ENCODE results near the gene PTAR1.
"Not testable (repeated sequence)": the region's sequence is repeated elsewhere in the genome, so short reads cannot be mapped to it uniquely, and the experiment has no call there.

The PTAR1 gene

DNA sequence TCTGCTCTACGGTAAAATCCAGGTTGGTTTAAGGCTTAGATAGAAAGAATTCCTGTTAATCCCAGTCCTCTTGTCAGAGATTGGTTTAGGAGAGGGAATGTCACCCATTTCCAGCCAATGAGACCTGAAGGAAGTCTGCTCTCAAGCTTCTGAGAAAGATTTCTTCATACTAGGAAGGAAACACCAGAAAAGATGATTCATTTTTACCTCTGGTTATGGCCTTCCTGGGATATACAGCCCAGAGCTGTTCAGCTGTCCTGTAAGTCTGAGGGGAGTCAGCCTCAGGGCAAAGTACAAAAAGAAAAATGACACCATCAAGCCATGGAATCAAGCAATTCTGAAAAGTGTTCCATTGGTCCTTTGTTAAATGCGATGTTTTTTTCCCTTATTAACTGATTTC is 42.2 kb upstream of the PTAR1 start:
- Histone ChIP-seq H4K91ac (ENCODE audit: low read depth, low read length) (no peak overlapping the region), H2BK5ac (ENCODE audit: low read depth, low read length, poor library complexity) (no peak overlapping the region), H4K8ac (ENCODE audit: low read depth, low read length) (no peak overlapping the region), H3K4ac (ENCODE audit: low read depth, low read length) (no peak overlapping the region), H3K4me3 (ENCODE audit: low read depth, low read length) (no peak overlapping the region), H2AFZ (ENCODE audit: insufficient read depth, low read length, poor library complexity) (no peak overlapping the region), H3K79me1 (ENCODE audit: low read length) (no peaks in the 10 kb centered on the region), H3K9me3 (ENCODE audit: insufficient read depth, low read depth, low read length) (peaks cover 3% of the 10 kb centered on the region), H3K27ac (ENCODE audit: low read depth, low read length) (no peak overlapping the region), H3K9ac (ENCODE audit: low read length) (no peak overlapping the region), H3K27me3 (ENCODE audit: insufficient read depth, low read length) (no peaks in the 10 kb centered on the region), H3K4me1 (ENCODE audit: control insufficient read depth in 1 of 2, insufficient read depth in 2 of 2, low read length in 2 of 2) (no peaks in the 10 kb centered on the region), H3K36me3 (ENCODE audit: control insufficient read depth in 1 of 2, insufficient read depth in 2 of 2, low read length in 2 of 2) (no peaks in the 10 kb centered on the region), H2BK120ac (ENCODE audit: insufficient read depth, low read length, poor library complexity) (no peak overlapping the region), H2AK5ac (ENCODE audit: low read length) (no peak overlapping the region), H4K12ac (ENCODE audit: low read depth, low read length) (no peak overlapping the region), H3K4me2 (ENCODE audit: low read length) (no peak overlapping the region), H3K23ac (ENCODE audit: low read length) (no peak overlapping the region), H3K14ac (ENCODE audit: low read length) (no peak overlapping the region), H3K79me2 (ENCODE audit: control insufficient read depth, insufficient read depth, low read length, poor library complexity) (no peaks in the 10 kb centered on the region), H2BK12ac (ENCODE audit: low read length) (no peak overlapping the region), H3K18ac (ENCODE audit: low read length) (no peak overlapping the region)
- DNase-seq, result no peak
- no CpG with 5 or more reads among the region's 2 CpGs for WGBS (ENCODE audit: extremely low coverage, insufficient coverage, insufficient read length)

DNA sequence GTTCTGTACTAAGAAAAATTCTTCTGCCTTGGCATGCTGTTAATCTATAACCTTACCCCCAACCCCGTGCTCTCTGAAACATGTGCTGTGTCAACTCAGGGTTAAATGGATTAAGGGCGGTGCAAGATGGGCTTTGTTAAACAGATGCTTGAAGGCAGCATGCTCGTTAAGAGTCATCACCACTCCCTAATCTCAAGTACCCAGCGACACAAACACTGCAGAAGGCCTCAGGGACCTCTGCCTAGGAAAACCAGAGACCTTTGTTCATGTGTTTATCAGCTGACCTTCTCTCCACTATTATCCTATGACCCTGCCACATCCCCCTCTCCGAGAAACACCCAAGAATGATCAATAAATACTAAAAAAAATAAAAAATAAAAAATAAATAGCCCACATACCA is 40.2 kb upstream of the PTAR1 start:
- not testable (repeated sequence) for H3K9me3 ChIP-seq (ENCODE audit: insufficient read depth, low read depth, low read length); H4K12ac ChIP-seq (ENCODE audit: low read depth, low read length); H3K36me3 ChIP-seq (ENCODE audit: control insufficient read depth in 1 of 2, insufficient read depth in 2 of 2, low read length in 2 of 2); H3K4ac ChIP-seq (ENCODE audit: low read depth, low read length); H3K9ac ChIP-seq (ENCODE audit: low read length); H3K4me1 ChIP-seq (ENCODE audit: control insufficient read depth in 1 of 2, insufficient read depth in 2 of 2, low read length in 2 of 2); H2BK120ac ChIP-seq (ENCODE audit: insufficient read depth, low read length, poor library complexity); H2AFZ ChIP-seq (ENCODE audit: insufficient read depth, low read length, poor library complexity); H4K91ac ChIP-seq (ENCODE audit: low read depth, low read length); H3K4me2 ChIP-seq (ENCODE audit: low read length); H2BK12ac ChIP-seq (ENCODE audit: low read length); H3K79me1 ChIP-seq (ENCODE audit: low read length); H3K23ac ChIP-seq (ENCODE audit: low read length); H2AK5ac ChIP-seq (ENCODE audit: low read length); H3K18ac ChIP-seq (ENCODE audit: low read length); H3K27ac ChIP-seq (ENCODE audit: low read depth, low read length); H3K79me2 ChIP-seq (ENCODE audit: control insufficient read depth, insufficient read depth, low read length, poor library complexity); DNase-seq; H3K4me3 ChIP-seq (ENCODE audit: low read depth, low read length); H3K14ac ChIP-seq (ENCODE audit: low read length); H4K8ac ChIP-seq (ENCODE audit: low read depth, low read length); H2BK5ac ChIP-seq (ENCODE audit: low read depth, low read length, poor library complexity); H3K27me3 ChIP-seq (ENCODE audit: insufficient read depth, low read length)
- no CpG with 5 or more reads among the region's 5 CpGs for WGBS (ENCODE audit: extremely low coverage, insufficient coverage, insufficient read length)

DNA sequence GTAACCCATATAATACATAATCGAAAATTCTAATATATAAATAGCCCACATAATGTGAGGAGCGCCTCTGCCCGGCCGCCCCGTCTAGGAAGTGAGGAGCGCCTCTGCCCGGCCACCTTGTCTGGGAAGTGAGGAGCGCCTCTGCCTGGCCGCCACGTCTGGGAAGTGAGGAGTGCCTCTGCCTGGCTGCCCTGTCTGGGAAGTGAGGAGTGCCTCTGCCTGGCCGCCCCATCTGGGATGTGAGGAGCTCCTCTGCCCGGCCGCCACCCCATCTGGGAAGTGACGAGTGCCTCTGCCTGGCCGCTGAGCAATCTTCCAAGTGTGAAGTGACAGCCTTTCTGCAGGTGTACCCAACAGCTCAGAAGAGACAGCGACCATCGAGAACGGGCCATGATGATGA is 39.7 kb upstream of the PTAR1 start:
- H3K4ac ChIP-seq (ENCODE audit: low read depth, low read length); H4K12ac ChIP-seq (ENCODE audit: low read depth, low read length); H2AK5ac ChIP-seq (ENCODE audit: low read length); H2BK5ac ChIP-seq (ENCODE audit: low read depth, low read length, poor library complexity); H3K14ac ChIP-seq (ENCODE audit: low read length); H2BK12ac ChIP-seq (ENCODE audit: low read length); H3K9ac ChIP-seq (ENCODE audit: low read length); H3K4me2 ChIP-seq (ENCODE audit: low read length); H3K79me2 ChIP-seq (ENCODE audit: control insufficient read depth, insufficient read depth, low read length, poor library complexity); H2BK120ac ChIP-seq (ENCODE audit: insufficient read depth, low read length, poor library complexity); H3K79me1 ChIP-seq (ENCODE audit: low read length); H3K36me3 ChIP-seq (ENCODE audit: control insufficient read depth in 1 of 2, insufficient read depth in 2 of 2, low read length in 2 of 2); H4K91ac ChIP-seq (ENCODE audit: low read depth, low read length); H4K8ac ChIP-seq (ENCODE audit: low read depth, low read length); H3K4me3 ChIP-seq (ENCODE audit: low read depth, low read length); H3K27me3 ChIP-seq (ENCODE audit: insufficient read depth, low read length); H3K9me3 ChIP-seq (ENCODE audit: insufficient read depth, low read depth, low read length); H3K4me1 ChIP-seq (ENCODE audit: control insufficient read depth in 1 of 2, insufficient read depth in 2 of 2, low read length in 2 of 2); H2AFZ ChIP-seq (ENCODE audit: insufficient read depth, low read length, poor library complexity); H3K18ac ChIP-seq (ENCODE audit: low read length); DNase-seq; H3K23ac ChIP-seq (ENCODE audit: low read length); H3K27ac ChIP-seq (ENCODE audit: low read depth, low read length): not testable (repeated sequence)
- no CpG with 5 or more reads among the region's 18 CpGs for WGBS (ENCODE audit: extremely low coverage, insufficient coverage, insufficient read length)

- no peak for DNase-seq
- Histone ChIP-seq H3K27ac (ENCODE audit: low read depth, low read length) (no peak overlapping the region), H3K4ac (ENCODE audit: low read depth, low read length) (no peak overlapping the region), H3K4me2 (ENCODE audit: low read length) (no peak overlapping the region), H3K79me2 (ENCODE audit: control insufficient read depth, insufficient read depth, low read length, poor library complexity) (no peaks in the 10 kb centered on the region), H3K79me1 (ENCODE audit: low read length) (no peaks in the 10 kb centered on the region), H3K4me3 (ENCODE audit: low read depth, low read length) (no peak overlapping the region), H3K27me3 (ENCODE audit: insufficient read depth, low read length) (no peaks in the 10 kb centered on the region), H2BK5ac (ENCODE audit: low read depth, low read length, poor library complexity) (no peak overlapping the region), H2AFZ (ENCODE audit: insufficient read depth, low read length, poor library complexity) (no peak overlapping the region), H3K14ac (ENCODE audit: low read length) (no peak overlapping the region), H2AK5ac (ENCODE audit: low read length) (no peak overlapping the region), H4K8ac (ENCODE audit: low read depth, low read length) (no peak overlapping the region), H3K9ac (ENCODE audit: low read length) (no peak overlapping the region), H4K12ac (ENCODE audit: low read depth, low read length) (no peak overlapping the region), H3K18ac (ENCODE audit: low read length) (no peak overlapping the region), H3K9me3 (ENCODE audit: insufficient read depth, low read depth, low read length) (peaks cover 3% of the 10 kb centered on the region), H3K4me1 (ENCODE audit: control insufficient read depth in 1 of 2, insufficient read depth in 2 of 2, low read length in 2 of 2) (no peaks in the 10 kb centered on the region), H2BK12ac (ENCODE audit: low read length) (no peak overlapping the region), H3K23ac (ENCODE audit: low read length) (no peak overlapping the region), H4K91ac (ENCODE audit: low read depth, low read length) (no peak overlapping the region), H2BK120ac (ENCODE audit: insufficient read depth, low read length, poor library complexity) (no peak overlapping the region), H3K36me3 (ENCODE audit: control insufficient read depth in 1 of 2, insufficient read depth in 2 of 2, low read length in 2 of 2) (no peaks in the 10 kb centered on the region)
- no CpG with 5 or more reads among the region's 4 CpGs for WGBS (ENCODE audit: extremely low coverage, insufficient coverage, insufficient read length)
These were observed 38.9 kb upstream of the PTAR1 start for GRCh38 chr9:69798744-69799143.
